OCI-LY3 (cell line): ENCODE measurements around the gene MBD2.

Source experiments
- H2AFZ ChIP-seq: fragments of 200-600, 300-600 bp; shearing (Covaris generic); 2 replicates; pipeline ENCODE4 v1.6.0; 2014; ENCODE audit warnings: antibody characterized with exemption, low read depth, low read length
- H3K27ac ChIP-seq: fragments of 200-600, 300-600 bp; sonication (generic); 2 replicates; pipeline ENCODE4 v1.5.1; 2014; ENCODE audit warnings: mild to moderate bottlenecking, low read length, moderate library complexity, mixed read lengths
- H3K27me3 ChIP-seq: fragments of 200-600, 300-600 bp; sonication (generic); 2 replicates; pipeline ENCODE4 v1.6.1; 2014; ENCODE audit warnings: low read depth, low read length, mixed read lengths
- H3K36me3 ChIP-seq: fragments of 200-600, 300-600 bp; sonication (generic); replicated peaks from 2 replicates; pipeline ENCODE3; 2014; ENCODE audit warnings: low read depth, low read length, mixed read lengths
- H3K4me1 ChIP-seq: fragments of 300-600, 200-600 bp; sonication (generic); 2 replicates; pipeline ENCODE4 v1.6.1; 2014; ENCODE audit warnings: low read length, mixed read lengths
- H3K4me2 ChIP-seq: fragments of 200-600, 300-600 bp; sonication (generic); 2 replicates; pipeline ENCODE4 v1.6.1; 2014; ENCODE audit warnings: low read length, mixed read lengths
- H3K4me3 ChIP-seq: fragments of 300-600, 200-600 bp; sonication (generic); 2 replicates; pipeline ENCODE4 v1.5.1; 2014; ENCODE audit warnings: antibody characterized with exemption, mild to moderate bottlenecking, low read length, moderate library complexity
- H3K79me2 ChIP-seq: fragments of 300-600, 200-600 bp; shearing (Covaris generic); 2 replicates; pipeline ENCODE4 v1.6.1; 2014; ENCODE audit warnings: mild to moderate bottlenecking, low read length, mixed read lengths
- H3K9ac ChIP-seq: fragments of 300-600, 200-600 bp; shearing (Covaris generic); 2 replicates; pipeline ENCODE4 v1.6.0; 2014; ENCODE audit warnings: mild to moderate bottlenecking, low read length, moderate library complexity
- H3K9me3 ChIP-seq: fragments of 200-600, 300-600 bp; shearing (Covaris generic); 2 replicates; pipeline ENCODE4 v1.6.1; 2014; ENCODE audit warnings: low read length, mixed read lengths; ENCODE audit not compliant: insufficient read depth
- H4K20me1 ChIP-seq: fragments of 200-600, 300-600 bp; sonication (generic); 2 replicates; pipeline ENCODE4 v1.6.1; 2016; ENCODE audit warnings: low read length, mixed read lengths; ENCODE audit not compliant: insufficient read depth
- EZH2phosphoT487 ChIP-seq: fragments of 200-600 bp; shearing (Covaris generic); IDR thresholded peaks from 2 replicates; pipeline ENCODE4 v1.6.1; 2018; ENCODE audit warnings: antibody characterized with exemption, mixed run types, low read depth
- TF ChIP-seq, protein P1 (sequence below): fragments of 200-600, 300-600 bp; sonication (generic); IDR thresholded peaks from 2 replicates; pipeline ENCODE4 v1.5.1; 2014; ENCODE audit warnings: antibody characterized with exemption, low read length, low read depth

Gene MBD2

DNA sequence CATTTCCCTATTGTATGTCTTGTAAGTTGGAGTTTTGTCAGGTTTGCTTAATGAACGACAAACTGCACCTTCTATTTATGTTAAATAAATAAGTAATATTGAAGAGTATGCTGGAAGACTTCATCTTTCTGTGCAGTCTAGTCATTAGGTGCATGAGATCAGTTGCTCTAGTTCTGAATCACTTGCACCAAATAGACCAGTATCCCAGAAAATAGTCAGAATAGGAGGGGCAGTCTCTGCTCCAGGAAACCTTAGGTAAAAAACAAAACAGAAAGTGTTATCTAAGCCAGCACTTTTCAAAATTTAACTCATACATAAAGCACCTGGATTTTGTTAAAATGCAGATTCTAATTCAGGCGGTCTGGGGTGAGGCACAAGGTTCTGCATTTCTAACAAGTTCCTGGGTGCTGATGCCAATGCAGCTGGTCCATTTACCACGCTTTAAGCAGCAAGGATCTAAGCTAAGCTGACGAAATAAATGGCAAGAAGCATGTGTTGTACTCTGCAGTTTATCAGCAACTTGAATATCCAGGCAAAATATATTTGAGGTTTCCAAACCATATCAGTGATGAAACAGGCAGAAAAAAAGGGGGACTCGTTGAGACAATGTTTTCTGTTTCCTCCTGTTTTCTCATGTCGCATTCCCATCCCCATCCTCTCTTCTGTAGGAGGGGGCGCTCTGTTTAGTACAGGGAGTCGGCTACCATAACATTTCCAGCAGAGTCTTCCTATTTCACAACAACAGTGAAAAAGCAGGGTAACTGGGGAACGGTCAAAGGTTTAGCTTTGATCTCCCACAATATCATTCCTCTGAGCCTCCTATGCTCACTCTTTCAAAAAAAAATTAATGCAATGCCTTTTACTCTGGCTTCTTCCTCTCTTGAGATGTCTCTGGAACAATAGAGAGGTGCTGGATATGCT lies 106.4 kb downstream of the MBD2 start:
- peak overlapping the region; percentile 16 for H3K4me3 ChIP-seq
- TF ChIP-seq EZH2phosphoT487 = no peak
- TF ChIP-seq, protein P1, sequence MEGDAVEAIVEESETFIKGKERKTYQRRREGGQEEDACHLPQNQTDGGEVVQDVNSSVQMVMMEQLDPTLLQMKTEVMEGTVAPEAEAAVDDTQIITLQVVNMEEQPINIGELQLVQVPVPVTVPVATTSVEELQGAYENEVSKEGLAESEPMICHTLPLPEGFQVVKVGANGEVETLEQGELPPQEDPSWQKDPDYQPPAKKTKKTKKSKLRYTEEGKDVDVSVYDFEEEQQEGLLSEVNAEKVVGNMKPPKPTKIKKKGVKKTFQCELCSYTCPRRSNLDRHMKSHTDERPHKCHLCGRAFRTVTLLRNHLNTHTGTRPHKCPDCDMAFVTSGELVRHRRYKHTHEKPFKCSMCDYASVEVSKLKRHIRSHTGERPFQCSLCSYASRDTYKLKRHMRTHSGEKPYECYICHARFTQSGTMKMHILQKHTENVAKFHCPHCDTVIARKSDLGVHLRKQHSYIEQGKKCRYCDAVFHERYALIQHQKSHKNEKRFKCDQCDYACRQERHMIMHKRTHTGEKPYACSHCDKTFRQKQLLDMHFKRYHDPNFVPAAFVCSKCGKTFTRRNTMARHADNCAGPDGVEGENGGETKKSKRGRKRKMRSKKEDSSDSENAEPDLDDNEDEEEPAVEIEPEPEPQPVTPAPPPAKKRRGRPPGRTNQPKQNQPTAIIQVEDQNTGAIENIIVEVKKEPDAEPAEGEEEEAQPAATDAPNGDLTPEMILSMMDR = no peak; the same call in 1 of the 2 replicates
- H2AFZ ChIP-seq = peak overlapping the region; percentile 13; the same call in 1 of the 2 replicates

DNA sequence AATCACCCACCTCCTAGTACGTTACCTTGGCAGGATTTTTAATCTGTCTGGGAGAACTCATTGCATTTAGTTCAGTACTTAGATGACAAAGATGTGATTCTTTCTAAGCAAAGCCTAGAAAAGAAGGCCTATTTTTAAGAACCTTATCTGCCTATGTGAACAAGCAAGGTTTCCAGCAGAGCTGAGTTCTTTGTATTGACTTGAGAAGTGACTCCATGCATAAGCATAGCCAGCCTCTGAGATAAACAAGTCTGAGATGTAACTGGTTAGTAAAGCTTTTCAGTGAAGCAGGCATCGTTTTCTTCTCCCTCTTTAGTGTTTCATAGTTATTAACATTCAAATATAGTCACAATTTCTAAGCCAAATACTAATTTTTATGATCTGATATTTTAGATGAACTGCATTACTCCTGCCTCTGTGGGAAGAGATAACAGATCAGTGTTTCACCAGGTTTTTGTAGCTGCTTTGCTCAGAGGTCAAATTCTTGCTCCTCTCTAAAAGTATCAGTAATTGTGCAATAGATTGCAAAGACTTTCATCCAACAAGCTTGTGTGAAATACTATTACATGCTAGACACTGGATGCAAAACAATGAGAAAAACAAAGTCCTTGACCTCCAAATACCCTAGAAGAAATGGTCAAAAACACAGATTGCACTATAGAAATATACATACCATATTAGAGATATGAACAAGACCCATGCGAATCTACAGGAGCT lies 107.8 kb downstream of the MBD2 start:
- Histone ChIP-seq H3K9ac (no peak overlapping the region), H3K4me1 (peaks cover 13% of the 10 kb centered on the region), H3K27ac (no peak overlapping the region), H4K20me1 (no peaks in the 10 kb centered on the region), H3K79me2 (no peaks in the 10 kb centered on the region), H3K4me2 (no peak overlapping the region), H2AFZ (no peak overlapping the region), H3K4me3 (no peak overlapping the region), H3K9me3 (no peaks in the 10 kb centered on the region), H3K36me3 (no peaks in the 10 kb centered on the region), H3K27me3 (0 out of 2 replicates have a peak, but pooled peaks cover 5% of the 10 kb centered on the region)
- TF ChIP-seq EZH2phosphoT487 = no peak
- TF ChIP-seq, protein P1 = no peak

More for the DNA sequence above, 106.4 kb downstream of the MBD2 start:
- Histone ChIP-seq H3K27me3 (0 out of 2 replicates have a peak, but pooled peaks cover 3% of the 10 kb centered on the region), H4K20me1 (no peaks in the 10 kb centered on the region), H3K9me3 (no peaks in the 10 kb centered on the region), H3K9ac (no peak overlapping the region), H3K4me1 (peaks cover 13% of the 10 kb centered on the region), H3K4me2 (peak overlapping the region; percentile 44), H3K36me3 (no peaks in the 10 kb centered on the region), H3K27ac (no peak overlapping the region), H3K79me2 (no peaks in the 10 kb centered on the region)

DNA sequence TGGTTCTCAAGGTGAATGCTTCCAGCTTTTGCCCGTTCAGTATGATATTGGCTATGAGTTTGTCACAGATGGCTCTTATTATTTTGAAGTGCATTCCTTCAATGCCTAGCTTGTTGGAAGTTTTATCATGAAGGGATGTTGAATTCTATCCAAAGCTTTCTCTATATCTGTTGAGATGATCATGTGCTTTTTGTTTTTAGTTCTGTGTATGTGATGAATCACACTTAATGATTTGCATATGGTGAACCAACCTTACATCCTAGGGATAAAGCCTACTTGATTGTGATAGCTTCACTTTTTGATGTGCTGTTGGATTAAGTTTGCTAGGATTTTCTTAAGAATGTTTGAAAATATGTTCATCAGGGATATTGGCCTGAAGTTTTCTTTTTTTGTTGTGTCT lies 112.1 kb downstream of the MBD2 start:
- no peak overlapping the region for H3K4me2 ChIP-seq
- TF ChIP-seq EZH2phosphoT487 = no peak

DNA sequence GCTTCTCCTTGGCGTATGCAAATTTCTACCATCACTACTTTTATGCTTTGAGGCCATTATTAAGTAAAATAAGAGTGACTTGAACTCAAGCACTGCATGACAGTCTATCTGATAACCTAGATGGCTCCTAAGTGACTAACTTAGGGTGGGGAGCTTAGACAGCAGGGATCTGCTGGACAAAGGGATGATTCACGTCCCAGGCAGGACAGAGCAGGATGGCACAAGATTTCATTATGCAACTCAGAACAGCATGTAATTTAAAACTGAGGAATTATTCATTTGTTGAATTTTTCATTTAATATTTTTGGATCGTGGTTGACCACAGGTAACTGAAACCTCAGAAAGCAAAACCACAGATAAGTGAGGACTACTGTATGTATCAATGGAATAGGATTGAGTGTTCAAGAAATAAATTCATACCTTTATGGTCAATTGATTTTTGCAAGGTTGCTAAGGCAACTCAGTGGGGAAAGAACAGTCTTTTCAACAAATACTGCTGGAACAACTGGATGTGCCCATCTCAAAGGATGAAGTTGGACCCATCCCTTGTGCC lies 115.3 kb downstream of the MBD2 start:
- Histone ChIP-seq H3K9me3 (no peaks in the 10 kb centered on the region), H4K20me1 (no peaks in the 10 kb centered on the region), H3K4me1 (no peaks in the 10 kb centered on the region), H2AFZ (no peak overlapping the region), H3K27ac (no peak overlapping the region), H3K4me2 (no peak overlapping the region), H3K79me2 (no peaks in the 10 kb centered on the region), H3K9ac (no peak overlapping the region), H3K27me3 (0 out of 2 replicates have a peak, but pooled peaks cover 5% of the 10 kb centered on the region), H3K4me3 (no peak overlapping the region), H3K36me3 (no peaks in the 10 kb centered on the region)
- no peak for TF ChIP-seq EZH2phosphoT487
- TF ChIP-seq, protein P1 = no peak

More for the DNA sequence above, 112.1 kb downstream of the MBD2 start:
- Histone ChIP-seq H3K27me3 (0 out of 2 replicates have a peak, but pooled peaks cover 5% of the 10 kb centered on the region), H3K36me3 (no peaks in the 10 kb centered on the region), H3K4me3 (no peak overlapping the region), H2AFZ (no peak overlapping the region), H3K4me1 (no peaks in the 10 kb centered on the region), H4K20me1 (no peaks in the 10 kb centered on the region), H3K79me2 (no peaks in the 10 kb centered on the region), H3K9ac (no peak overlapping the region), H3K9me3 (no peaks in the 10 kb centered on the region), H3K27ac (no peak overlapping the region)
